Mesodermal cell (in vitro differentiated cells): ENCODE measurements around the gene MAZ.

ENCODE experiments used
- H3K27ac ChIP-seq: 2 replicates; pipeline ENCODE4 v1.7.0; 2013; ENCODE audit warnings: mild to moderate bottlenecking, low read depth, low read length, moderate library complexity; ENCODE audit not compliant: severe bottlenecking
- H3K36me3 ChIP-seq: 2 replicates; pipeline ENCODE4 v1.7.1; 2013; ENCODE audit warnings: mild to moderate bottlenecking, low read length, moderate library complexity; ENCODE audit not compliant: control insufficient read depth, insufficient read depth
- H3K4me1 ChIP-seq: one replicate; pipeline ENCODE4 v1.7.1; 2013; ENCODE audit warnings: mild to moderate bottlenecking, low read length; ENCODE audit not compliant: insufficient read depth, control insufficient read depth, poor library complexity, severe bottlenecking
- H3K4me3 ChIP-seq: 2 replicates; pipeline ENCODE4 v1.7.0; 2013; ENCODE audit warnings: low read length, control low read depth, mild to moderate bottlenecking; ENCODE audit not compliant: insufficient read depth, poor library complexity, severe bottlenecking; ENCODE audit errors: extremely low read depth
- H3K9me3 ChIP-seq: 2 replicates; pipeline ENCODE4 v1.7.1; 2013; ENCODE audit warnings: mild to moderate bottlenecking, low read length, moderate library complexity; ENCODE audit not compliant: control insufficient read depth
- WGBS, 2 experiments: methylation state at CpG; one replicate each; pipeline ENCODE4 v1.1.5; 2013; ENCODE audit warnings: missing lambda C conversion rate in 2 of 2; ENCODE audit not compliant: insufficient coverage in 2 of 2; 5-methylcytosine and 5-hydroxymethylcytosine counted together

MAZ gene

DNA sequence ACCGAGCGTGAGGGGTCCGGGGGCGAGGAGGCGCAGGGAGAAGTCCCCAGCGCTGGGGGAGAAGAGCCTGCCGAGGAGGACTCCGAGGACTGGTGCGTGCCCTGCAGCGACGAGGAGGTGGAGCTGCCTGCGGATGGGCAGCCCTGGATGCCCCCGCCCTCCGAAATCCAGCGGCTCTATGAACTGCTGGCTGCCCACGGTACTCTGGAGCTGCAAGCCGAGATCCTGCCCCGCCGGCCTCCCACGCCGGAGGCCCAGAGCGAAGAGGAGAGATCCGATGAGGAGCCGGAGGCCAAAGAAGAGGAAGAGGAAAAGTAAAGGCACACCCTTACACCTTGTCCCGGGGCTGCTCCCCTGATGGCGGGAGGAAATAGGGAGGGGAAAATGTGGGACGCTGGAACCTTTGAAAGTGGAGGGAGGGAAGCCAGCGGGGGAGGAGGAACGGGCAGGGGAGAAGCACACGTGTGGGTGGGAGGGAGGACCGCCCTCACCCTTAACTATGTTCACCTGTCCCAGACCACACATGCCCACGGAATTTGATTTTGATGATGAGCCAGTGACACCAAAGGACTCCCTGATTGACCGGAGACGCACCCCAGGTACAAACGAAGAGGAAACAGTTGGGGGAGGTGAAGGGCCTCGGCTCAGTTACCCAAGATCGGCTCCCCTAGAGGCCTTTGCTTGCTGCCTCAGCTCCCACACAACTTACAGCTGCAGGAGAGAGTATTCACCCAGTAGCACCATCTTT lies 10.5 kb downstream of the MAZ start:
- H3K4me1 ChIP-seq = peaks cover 36% of the 10 kb centered on the region
- peak overlapping the region; percentile 75 for H3K27ac ChIP-seq
- H3K9me3 ChIP-seq = no peaks in the 10 kb centered on the region
- H3K36me3 ChIP-seq = peaks cover 25% of the 10 kb centered on the region
- H3K4me3 ChIP-seq = peak overlapping the region; percentile 81
- 1 to 6% methylated on average over 23 to 24 of the region's 37 CpGs for WGBS, 2 experiments

DNA sequence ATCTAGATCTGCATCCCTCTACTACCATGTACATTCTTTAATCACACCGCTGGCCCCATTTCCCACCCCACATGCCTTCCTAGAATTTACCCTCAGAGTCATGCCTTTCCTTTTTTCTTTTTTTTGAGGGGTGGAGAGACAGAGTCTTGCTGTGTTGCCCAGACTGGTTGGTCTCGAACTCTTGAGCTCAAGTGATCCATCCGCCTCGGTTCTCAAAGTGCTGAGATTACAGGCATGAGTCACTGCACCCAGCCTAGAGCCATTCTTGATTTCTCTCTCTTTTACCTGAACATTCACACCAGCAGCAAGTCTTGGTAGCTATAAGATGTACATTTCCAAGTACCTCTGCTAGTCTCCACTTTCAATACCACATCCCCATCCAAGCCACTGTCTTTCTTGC lies 11.8 kb downstream of the MAZ start:
- no peak overlapping the region for H3K27ac ChIP-seq
- no peaks in the 10 kb centered on the region for H3K9me3 ChIP-seq
- H3K4me1 ChIP-seq = peaks cover 33% of the 10 kb centered on the region
- peaks cover 33% of the 10 kb centered on the region for H3K36me3 ChIP-seq
- no peak overlapping the region for H3K4me3 ChIP-seq
- WGBS, 2 experiments = 95 to 100% methylated on average over 4 of the region's 4 CpGs

DNA sequence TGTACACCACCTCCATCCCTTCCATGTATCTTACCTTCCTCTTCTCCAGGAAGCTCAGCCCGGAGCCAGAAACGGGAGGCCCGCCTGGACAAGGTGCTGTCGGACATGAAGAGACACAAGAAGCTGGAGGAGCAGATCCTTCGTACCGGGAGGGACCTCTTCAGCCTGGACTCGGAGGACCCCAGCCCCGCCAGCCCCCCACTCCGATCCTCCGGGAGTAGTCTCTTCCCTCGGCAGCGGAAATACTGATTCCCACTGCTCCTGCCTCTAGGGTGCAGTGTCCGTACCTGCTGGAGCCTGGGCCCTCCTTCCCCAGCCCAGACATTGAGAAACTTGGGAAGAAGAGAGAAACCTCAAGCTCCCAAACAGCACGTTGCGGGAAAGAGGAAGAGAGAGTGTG lies 13.2 kb downstream of the MAZ start:
- no peaks in the 10 kb centered on the region for H3K9me3 ChIP-seq
- peaks cover 29% of the 10 kb centered on the region for H3K4me1 ChIP-seq
- peaks cover 33% of the 10 kb centered on the region for H3K36me3 ChIP-seq
- 92 to 94% methylated on average over 9 to 13 of the region's 15 CpGs for WGBS, 2 experiments
- H3K27ac ChIP-seq = no peak overlapping the region
- H3K4me3 ChIP-seq = no peak overlapping the region

DNA sequence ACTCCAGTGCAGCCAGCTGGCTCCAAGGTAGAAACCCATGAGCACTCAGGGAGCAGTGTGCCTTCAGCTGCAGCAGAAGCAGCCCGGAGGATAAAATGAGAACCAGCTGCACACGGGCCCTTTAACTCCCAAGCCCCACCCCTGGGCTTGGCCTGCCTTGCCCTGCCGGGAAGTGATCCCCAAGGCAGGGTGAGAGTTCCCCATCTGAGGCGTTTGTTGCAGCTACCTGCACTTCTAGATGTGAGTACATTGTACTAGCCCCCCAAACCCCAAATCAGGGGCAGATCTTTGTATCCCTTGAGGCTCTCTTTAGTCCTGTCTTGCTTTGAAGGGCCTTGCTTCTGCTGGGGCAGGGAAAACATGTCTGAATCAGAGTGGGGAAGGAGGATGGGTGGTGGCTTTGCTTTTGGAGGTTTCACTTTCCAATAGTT lies 14.0 kb downstream of the MAZ start, which contains the start of gene MVP:
TSS of gene MVP (plus strand) at position 192 of the 431 bp plus-strand sequence. CDS start 10,088 bp downstream, outside the sequence.
- 73 to 75% methylated on average over 4 of the region's 4 CpGs for WGBS, 2 experiments

DNA sequence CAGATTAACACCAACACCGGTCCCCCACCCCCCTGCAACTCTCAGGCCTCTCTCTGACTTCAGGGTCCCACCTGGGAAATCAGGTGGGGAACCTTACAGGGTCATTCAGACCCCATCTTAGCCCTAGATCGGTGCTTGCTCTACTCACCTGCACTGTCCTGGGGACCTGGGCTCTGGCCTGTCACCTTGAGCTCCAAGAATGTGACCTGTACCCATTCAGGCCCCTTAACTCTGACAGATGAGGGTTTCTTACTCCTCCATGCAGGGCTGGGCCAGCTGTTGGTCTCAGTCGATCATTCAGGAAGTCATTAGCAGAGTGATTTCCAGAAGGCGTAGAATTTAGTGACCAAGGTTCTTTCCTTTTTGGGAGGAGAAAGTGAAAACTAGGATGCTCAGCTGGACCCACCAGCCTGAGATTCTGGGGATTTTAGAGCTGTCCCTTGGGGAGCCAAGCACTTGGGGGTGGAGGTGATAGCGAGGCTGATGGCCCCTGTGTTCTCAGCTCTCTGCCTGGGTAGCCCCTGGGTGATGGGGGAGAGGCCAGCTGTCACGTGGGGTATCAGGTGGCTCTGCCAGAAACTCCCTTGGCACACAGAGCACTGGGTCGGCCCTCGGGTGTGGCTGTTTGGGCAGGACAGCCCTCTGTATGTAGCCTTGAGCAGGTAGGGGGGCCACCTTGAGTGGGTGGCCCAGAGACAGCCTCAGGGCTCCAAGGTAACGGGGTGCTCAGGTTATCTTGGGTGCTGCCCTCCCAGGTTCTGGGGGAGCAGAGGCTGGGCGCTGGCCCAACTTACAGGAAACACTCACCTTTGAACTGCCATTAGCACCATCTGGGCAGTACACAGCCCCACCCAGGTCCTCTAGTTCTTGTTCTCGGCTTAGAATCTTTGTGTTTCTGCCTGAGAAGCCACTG lies 14.7 kb downstream of the MAZ start:
- WGBS, 2 experiments = 96 to 99% methylated on average over 7 to 11 of the region's 11 CpGs
- Histone ChIP-seq H3K4me3 (peak overlapping the region; percentile 14), H3K27ac (peak overlapping the region; percentile 45), H3K4me1 (peaks cover 38% of the 10 kb centered on the region), H3K36me3 (peaks cover 33% of the 10 kb centered on the region), H3K9me3 (no peaks in the 10 kb centered on the region)

More for the DNA sequence above, 14.0 kb downstream of the MAZ start, which contains the start of gene MVP:
- H3K36me3 ChIP-seq = peaks cover 33% of the 10 kb centered on the region
- H3K4me3 ChIP-seq = peak within 1 kb of the TSS; percentile 14
- H3K27ac ChIP-seq = no peak within 1 kb of the TSS
- H3K4me1 ChIP-seq = peaks cover 31% of the 10 kb centered on the region
- H3K9me3 ChIP-seq = no peaks in the 10 kb centered on the region

DNA sequence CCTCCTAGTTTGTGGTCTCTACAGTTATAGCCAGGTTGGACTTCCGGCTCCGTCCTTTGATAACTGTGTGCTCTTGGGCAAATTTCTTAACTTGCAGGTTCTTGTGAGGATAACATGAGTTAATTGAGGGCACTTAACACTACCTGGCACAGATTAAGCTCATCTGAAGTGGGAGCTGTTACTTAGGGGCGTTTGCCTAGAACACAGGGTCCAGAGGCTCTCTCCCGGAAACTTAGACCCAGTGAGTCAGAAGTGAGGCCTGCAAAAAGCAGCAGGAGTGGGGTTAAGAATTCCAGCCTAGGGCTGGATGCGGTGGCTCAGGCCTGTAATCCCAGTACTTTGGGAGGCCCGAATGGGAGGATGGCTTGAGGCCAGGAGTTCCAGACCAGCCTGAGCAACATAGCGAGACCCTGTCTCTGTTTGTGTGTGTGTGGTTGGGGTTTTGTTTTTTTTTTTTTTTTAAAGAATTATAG lies 15.3 kb downstream of the MAZ start:
- Histone ChIP-seq H3K9me3 (no peaks in the 10 kb centered on the region), H3K27ac (peak overlapping the region; percentile 45), H3K4me3 (no peak overlapping the region), H3K4me1 (peaks cover 38% of the 10 kb centered on the region), H3K36me3 (peaks cover 33% of the 10 kb centered on the region)
- 90 to 91% methylated on average over 7 of the region's 7 CpGs for WGBS, 2 experiments

DNA sequence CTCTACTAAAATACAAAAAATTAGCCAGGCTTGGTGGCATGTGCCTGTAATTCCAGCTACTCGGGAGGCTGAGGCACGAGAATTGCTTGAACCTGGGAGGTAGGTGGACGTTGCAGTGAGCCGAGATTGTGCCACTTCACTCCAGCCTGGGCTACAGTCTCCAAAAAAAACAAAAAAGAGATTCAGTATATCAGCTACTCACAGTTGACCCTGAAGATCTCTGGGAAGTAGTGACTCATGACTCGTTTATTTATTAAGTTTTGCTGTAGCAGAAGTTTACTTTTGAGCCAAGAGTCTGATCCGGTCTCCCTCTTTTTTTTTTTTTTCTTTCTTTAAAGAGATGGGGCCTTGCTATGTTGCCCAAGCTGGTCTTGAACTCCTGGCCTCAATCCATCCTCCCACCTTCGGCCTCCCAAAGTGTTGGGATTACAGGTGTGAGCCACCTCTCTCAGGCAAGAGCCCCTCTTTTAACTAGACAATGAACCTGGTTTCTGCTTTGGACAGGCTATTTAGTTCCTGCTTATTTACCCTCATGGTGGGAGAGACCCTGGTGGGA lies 18.3 kb downstream of the MAZ start:
- WGBS, 2 experiments = 84 to 90% methylated on average over 2 to 4 of the region's 7 CpGs
- H3K27ac ChIP-seq = peak overlapping the region; percentile 87
- no peaks in the 10 kb centered on the region for H3K9me3 ChIP-seq
- H3K4me1 ChIP-seq = peaks cover 35% of the 10 kb centered on the region
- no peak overlapping the region for H3K4me3 ChIP-seq
- H3K36me3 ChIP-seq = peaks cover 12% of the 10 kb centered on the region

DNA sequence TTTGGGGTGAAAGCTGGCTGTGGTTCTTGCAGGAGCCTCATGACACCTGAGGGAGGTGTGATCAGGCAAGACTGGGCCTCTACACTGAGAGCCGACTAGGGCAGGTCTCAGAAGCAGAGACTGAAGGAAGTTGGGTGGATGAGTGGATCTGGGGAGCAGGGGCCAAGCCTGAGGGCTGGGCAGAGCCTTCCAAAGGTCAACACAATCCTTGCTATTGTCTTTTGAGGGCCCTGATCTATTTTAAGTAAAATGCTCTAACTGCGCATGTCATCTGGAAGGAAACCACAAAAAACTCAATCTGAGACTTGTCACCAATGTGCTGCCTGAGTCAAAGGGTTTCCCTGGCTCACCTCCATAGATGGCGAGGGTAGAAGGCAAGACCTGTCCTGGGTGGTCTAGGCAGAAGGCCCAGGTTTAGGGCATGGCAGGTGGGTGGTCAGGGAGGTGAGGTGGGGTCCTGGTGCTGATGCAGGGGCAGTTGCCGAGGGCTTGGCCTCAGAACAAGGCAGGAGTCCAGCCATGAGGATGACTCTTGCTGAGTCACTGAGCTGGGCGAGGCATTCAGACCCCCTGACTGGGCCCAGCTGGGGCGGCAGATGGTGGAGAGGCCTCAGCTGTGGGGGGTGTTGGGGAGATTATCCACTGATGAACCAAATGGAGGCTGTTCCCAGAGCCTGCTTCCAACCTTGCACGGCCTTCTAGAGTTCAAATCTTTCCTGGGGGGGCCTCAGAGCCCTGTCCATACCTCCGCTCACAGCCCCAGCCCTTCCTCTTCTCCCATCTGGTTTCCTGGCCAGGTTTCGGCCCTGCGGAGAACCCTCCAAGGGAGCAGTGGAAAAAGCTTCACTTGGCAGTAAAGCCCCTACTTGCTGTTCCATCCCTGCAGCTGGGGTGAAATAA lies 19.1 kb downstream of the MAZ start:
- Histone ChIP-seq H3K9me3 (no peaks in the 10 kb centered on the region), H3K27ac (peak overlapping the region; percentile 87), H3K4me3 (no peak overlapping the region), H3K36me3 (peaks cover 8% of the 10 kb centered on the region), H3K4me1 (peaks cover 35% of the 10 kb centered on the region)
- WGBS, 2 experiments = 83 to 86% methylated on average over 9 to 10 of the region's 10 CpGs

DNA sequence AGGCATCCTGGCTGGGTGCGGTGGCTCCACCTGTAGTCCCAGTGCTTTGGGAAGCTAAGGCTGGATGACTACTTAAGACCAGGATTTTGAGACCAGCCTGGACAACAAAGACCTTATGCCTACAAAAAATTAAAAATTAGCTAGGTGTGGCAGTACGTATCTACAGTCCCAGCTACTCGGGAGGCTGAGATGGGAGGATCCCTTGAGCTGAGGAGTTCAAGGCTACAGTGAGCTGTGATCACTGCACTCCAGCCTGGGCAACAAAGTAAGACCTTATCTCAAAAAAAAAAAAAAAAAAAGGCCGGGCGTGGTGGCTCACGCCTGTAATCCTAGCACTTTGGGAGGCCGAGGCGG lies 20.0 kb downstream of the MAZ start:
- no peak overlapping the region for H3K27ac ChIP-seq
- 94 to 100% methylated on average over 1 to 5 of the region's 8 CpGs for WGBS, 2 experiments
- H3K4me3 ChIP-seq = no peak overlapping the region
- H3K4me1 ChIP-seq = peaks cover 28% of the 10 kb centered on the region
- H3K9me3 ChIP-seq = no peaks in the 10 kb centered on the region
- peaks cover 8% of the 10 kb centered on the region for H3K36me3 ChIP-seq

DNA sequence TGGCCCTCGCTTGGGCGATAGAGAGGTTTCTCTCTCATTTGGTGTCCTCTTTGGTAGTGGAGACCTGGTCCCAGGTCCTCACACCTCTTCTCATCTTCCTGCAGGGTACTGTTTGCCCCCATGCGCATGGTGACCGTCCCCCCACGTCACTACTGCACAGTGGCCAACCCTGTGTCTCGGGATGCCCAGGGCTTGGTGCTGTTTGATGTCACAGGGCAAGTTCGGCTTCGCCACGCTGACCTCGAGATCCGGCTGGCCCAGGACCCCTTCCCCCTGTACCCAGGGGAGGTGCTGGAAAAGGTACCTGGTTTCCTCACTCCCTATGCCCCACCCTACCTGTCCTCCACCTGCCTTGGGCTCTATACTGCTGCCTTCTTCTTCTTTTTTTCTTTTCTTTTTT lies 24.4 kb downstream of the MAZ start:
- Histone ChIP-seq H3K4me1 (peaks cover 3% of the 10 kb centered on the region), H3K36me3 (no peaks in the 10 kb centered on the region), H3K27ac (no peak overlapping the region), H3K4me3 (no peak overlapping the region), H3K9me3 (no peaks in the 10 kb centered on the region)
- WGBS, 2 experiments = 97 to 100% methylated on average over 4 to 9 of the region's 11 CpGs
